NCI-H226 (cell line): Measurements from ENCODE around the gene MICALL2.
A peak's percentile ranks its signal among the peaks of the same experiment; 100 is the strongest.
"Not testable (repeated sequence)": the region's sequence is repeated elsewhere in the genome, so short reads cannot be mapped to it uniquely, and the experiment has no call there.

ENCODE experiments used
- DNase-seq: peaks from one replicate; pipeline ENCODE4 v3.0.0-alpha.2; 2015

The MICALL2 gene

GRCh38 chr7:1447112-1447511 lies 12.2 kb downstream of the MICALL2 start:
- no peak for DNase-seq

DNA sequence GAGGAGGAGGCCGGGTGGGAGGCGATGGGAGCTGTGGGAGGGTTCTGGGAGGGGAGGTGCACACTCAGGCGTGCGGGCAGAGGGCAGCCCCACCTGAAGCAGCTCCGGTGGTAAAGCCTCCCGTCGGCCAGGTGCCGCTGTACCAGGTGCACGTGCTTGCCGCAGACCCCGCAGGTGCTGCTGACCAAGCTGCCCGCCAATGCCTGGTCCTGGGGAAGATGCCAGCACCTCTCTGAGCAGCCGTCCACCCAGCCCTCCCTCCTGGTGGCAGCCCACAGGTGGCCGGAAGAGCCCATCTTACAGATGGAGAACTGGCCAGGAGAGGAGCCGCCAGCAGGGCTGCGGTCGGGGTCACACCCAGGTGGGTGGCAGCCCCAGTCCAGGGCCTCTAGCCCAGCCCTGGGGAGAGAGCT lies 12.6 kb downstream of the MICALL2 start:
- no peak for DNase-seq

GRCh38 chr7:1446026-1446425 lies 13.2 kb downstream of the MICALL2 start:
- not testable (repeated sequence) for DNase-seq

DNA sequence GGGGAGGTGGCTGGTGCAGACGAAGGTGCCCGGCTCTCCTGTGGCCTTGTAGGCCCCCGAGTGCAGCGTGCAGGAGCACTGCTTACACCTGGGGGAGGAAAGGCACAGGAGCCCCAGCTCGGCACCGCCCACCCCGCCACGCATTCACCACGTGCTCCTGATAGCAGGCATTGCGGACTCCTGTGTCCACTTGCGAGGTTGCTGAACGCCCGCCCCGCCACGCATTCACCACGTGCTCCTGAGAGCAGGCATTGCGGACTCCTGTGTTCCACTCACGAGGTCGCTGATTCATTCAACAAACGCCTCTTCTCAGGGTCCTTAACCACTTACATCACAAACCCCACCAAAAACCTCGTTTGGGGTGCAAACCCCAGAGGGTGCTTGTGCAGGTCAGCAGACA lies 13.9 kb downstream of the MICALL2 start:
- DNase-seq: no peak

GRCh38 chr7:1444925-1445322 lies 14.3 kb downstream of the MICALL2 start:
- DNase-seq: no peak

DNA sequence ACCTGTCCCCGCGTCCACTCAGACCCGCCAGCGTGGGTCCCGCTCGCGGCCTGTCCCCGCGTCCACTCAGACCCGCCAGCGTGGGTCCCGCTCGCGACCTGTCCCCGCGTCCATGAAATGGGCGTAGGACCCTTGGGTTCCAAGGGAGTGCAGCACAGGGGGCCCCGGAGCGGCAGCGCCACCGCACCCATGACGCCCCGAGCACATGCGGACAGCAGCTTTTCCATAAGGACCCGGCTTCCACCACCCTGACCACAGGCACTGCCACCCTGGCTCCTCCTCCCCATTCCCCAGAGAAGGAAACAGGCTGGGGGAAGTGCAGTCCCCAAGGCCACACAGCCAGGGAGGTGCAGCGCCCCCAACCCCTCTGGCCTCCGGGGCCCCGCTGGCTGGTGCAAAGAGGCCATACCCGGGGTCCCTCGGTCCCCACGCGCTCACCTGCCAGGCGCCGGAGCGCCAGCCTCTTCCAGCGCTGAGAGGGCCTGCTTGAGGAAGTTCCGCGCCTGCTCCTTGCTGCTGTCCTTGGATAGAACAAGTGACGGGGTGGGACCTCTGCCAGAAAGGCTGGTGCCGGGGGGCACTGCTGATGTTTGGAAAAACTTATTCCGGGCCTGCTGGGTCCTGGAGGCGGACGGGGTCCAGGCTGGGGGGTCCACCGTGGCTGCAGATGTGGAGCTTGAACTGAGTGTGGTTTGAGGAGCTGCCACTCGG lies 14.9 kb downstream of the MICALL2 start:
- no peak for DNase-seq

GRCh38 chr7:1443587-1444200 lies 15.6 kb downstream of the MICALL2 start:
- DNase-seq: not testable (repeated sequence)

DNA sequence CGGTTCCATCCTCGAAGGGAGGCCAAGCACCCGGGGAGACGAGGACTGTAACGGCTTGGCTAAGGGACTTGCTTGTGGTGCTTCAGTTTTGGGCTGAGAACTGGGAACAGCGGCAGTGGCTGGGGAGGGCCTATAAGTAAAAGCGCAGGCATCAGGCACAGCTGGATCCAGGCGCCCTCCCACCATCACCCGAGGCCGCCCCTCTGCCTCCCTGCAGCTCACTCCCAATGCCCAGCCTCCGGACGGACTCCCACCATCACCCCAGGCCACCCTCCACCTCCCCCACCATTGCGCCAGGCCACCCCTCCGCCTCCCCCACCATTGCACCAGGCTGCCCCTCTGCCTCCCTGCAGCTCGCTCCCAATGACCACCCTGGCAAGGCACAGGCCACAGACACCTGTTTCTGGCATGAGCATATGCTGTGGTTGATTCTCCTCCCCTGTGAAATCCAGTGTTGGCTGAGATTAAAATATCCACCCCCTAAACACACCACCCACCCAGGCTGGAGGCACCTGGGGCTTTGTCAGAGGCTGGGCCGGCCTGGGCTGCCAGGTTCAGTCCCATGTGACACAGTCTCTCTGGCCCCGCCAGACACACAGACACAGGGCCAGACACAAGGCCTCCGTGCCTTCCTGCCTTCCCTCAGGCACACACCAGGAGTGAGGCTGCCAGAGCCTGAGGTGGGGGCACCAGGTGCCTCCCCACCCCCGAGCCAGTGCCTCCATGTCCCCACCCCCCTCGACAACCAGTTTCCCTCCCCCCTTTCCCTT lies 16.7 kb downstream of the MICALL2 start:
- DNase-seq: no peak

GRCh38 chr7:1441615-1442354 lies 17.5 kb downstream of the MICALL2 start:
- DNase-seq: no peak

- DNase-seq: no peak
Measured at GRCh38 chr7:1440620-1441019, 18.6 kb downstream of the MICALL2 start.

- no peak for DNase-seq
Measured at GRCh38 chr7:1439373-1440363, 19.6 kb downstream of the MICALL2 start.

DNA sequence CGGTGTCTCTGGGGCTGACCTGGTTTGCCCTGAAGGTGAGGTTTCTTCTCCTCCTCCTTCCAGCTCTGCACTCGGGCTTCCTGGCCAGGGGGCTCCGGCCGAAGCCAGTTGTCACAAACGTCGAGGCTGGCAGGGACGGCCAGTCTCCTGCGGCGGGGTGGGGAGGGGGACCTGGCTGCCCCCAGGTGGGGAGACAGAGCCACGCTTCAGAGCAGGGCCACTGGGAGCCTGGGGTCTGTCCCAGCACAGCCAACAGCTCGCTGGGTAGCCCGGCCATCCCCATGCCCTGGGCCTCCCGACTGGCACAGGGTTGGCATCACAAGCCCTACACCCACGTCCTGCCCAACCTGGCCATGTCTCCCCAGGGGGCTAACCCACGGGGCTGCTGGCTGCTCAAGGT lies 20.4 kb downstream of the MICALL2 start:
- DNase-seq: no peak

DNA sequence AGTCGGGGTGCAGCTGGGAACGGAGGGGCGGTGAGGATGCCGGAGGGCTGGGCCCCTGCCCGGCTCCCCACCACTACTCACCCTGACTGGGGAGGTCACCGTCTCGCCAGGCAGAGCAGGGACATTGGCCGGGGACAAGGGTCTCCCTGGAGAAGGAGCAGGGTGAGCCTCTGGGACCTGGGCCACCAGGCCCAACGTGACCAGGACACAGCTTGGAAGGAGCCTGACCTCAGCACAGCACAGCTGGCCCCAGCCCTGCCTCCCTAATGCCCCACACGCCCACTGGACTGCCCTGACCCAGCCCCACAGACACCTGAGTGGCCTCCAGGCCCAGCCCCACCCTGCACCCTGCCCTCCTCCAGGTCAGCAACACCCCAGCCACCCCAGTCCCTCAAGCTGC lies 21.1 kb downstream of the MICALL2 start:
- no peak for DNase-seq

DNA sequence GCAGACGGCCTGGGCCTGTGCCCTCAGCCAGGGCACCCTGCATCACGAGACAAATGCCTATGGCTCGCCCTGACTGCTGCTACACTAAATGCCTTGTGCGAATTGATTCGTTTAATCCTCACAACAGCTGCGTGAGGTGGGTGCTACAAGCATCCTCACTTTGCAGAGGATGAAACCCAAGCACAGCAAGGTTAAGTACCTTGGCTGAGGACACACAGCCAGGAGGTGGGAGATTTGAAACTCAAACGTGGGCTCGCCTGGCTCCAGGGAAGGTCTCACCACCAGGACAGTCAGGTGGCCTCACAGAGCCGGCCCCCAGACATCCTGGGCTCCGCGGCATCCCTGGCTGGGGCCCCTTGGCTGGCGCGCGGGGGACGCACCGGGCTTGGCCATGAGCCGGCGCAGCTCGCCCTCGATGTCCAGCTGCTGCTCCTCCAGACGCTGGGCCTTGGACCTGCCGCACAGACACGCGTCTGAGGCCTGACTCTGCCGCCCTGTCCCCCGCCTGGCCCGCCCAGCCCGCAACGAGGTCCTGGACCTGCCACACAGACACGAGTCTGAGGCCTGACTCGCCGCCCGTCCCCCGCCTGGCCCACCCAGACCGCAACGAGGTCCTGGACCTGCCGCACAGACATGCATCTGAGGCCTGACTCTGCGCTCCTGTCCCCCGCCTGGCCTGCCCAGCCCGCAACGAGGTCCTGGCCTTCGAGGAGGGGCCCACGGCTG lies 22.0 kb downstream of the MICALL2 start:
- no peak for DNase-seq

- no peak for DNase-seq
Measured at GRCh38 chr7:1436608-1437007, 22.7 kb downstream of the MICALL2 start.

- DNase-seq: no peak
Measured at GRCh38 chr7:1434891-1435670, 24.2 kb downstream of the MICALL2 start.

- DNase-seq: no peak
Measured at GRCh38 chr7:1434165-1434718, 25.0 kb downstream of the MICALL2 start.

- no peak for DNase-seq
Measured at GRCh38 chr7:1433128-1433920, 25.9 kb downstream of the MICALL2 start.

GRCh38 chr7:1432411-1433082 lies 26.7 kb downstream of the MICALL2 start:
- peak; percentile 45 for DNase-seq
